Osteocyte (in vitro differentiated cells): ENCODE measurements around the gene CYP4F12. TPM values are rescaled to one million over a fixed set of nuclear protein-coding genes. Genes with fewer than 3 reads are reported as not detected.

Experiments used
- DNase-seq: peaks from one replicate; pipeline ENCODE4 v3.0.0; 2021; ENCODE audit warnings: mixed read lengths; ENCODE audit not compliant: unreplicated experiment; ENCODE audit errors: extremely low spot score
- H3K27ac Mint-ChIP-seq: one replicate; pipeline ENCODE4 v1.8.0; 2021; ENCODE audit warnings: mild to moderate bottlenecking, mixed read lengths; ENCODE audit not compliant: unreplicated experiment
- H3K27me3 Mint-ChIP-seq: one replicate; pipeline ENCODE4 v1.8.0; 2021; ENCODE audit warnings: mixed read lengths; ENCODE audit not compliant: unreplicated experiment
- H3K36me3 Mint-ChIP-seq: one replicate; pipeline ENCODE4 v1.8.0; 2021; ENCODE audit warnings: mixed read lengths; ENCODE audit not compliant: unreplicated experiment
- H3K4me1 Mint-ChIP-seq: one replicate; pipeline ENCODE4 v1.8.0; 2021; ENCODE audit warnings: mixed read lengths; ENCODE audit not compliant: unreplicated experiment
- H3K4me3 Mint-ChIP-seq: one replicate; pipeline ENCODE4 v1.8.0; 2021; ENCODE audit warnings: mild to moderate bottlenecking, moderate library complexity, mixed read lengths; ENCODE audit not compliant: unreplicated experiment
- H3K9me3 Mint-ChIP-seq: one replicate; pipeline ENCODE4 v1.8.0; 2021; ENCODE audit warnings: mixed read lengths; ENCODE audit not compliant: unreplicated experiment
- CTCF ChIP-seq: fragments of 200-600 bp; sonication (generic); IDR thresholded peaks from 2 replicates; pipeline ENCODE4 v1.5.0; 2021; ENCODE audit warnings: antibody characterized with exemption, mild to moderate bottlenecking, moderate library complexity
- total RNA-seq: library from RNA; stranded (reverse); gene quantifications from 2 replicates; pipeline ENCODE4 v1.2.1, GENCODE V29; 2021

CYP4F12 gene
- total RNA-seq, 1 donor from 2014 or later: not detected

DNA sequence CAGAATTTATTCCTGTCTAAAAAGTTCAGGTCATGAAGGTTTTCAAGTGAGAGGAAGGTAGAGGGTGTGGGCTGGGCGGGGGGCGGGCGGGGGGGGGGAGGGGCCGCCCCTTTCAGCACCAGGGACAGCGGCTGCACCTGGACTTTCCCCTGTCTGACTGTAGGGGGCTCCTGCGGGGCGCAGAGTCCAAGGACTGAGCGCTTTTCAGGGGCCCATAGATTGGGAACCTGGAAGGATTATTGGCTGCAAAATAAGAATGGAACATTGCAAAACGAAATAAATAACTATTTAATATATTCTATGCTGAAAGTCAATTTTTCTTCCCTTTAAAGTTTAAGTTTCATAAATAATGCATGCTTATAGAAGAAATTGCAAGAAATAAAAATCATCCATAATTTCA, 41.1 kb upstream of the CYP4F12 start:
- Mint-ChIP-seq H3K9me3 (peaks cover 8% of the 10 kb centered on the region), H3K27me3 (no peaks in the 10 kb centered on the region), H3K36me3 (no peaks in the 10 kb centered on the region), H3K4me1 (no peaks in the 10 kb centered on the region), H3K27ac (no peak overlapping the region), H3K4me3 (no peak overlapping the region)
- peak; percentile 31 for TF ChIP-seq CTCF
- DNase-seq: peak; percentile 34

- peak; percentile 30 for DNase-seq
- H3K27me3 Mint-ChIP-seq: no peaks in the 10 kb centered on the region
- TF ChIP-seq CTCF: no peak
- H3K9me3 Mint-ChIP-seq: peaks cover 8% of the 10 kb centered on the region
- no peaks in the 10 kb centered on the region for H3K4me1 Mint-ChIP-seq
- no peaks in the 10 kb centered on the region for H3K36me3 Mint-ChIP-seq
- no peak overlapping the region for H3K4me3 Mint-ChIP-seq
- H3K27ac Mint-ChIP-seq: no peak overlapping the region
Observed at GRCh38 chr19:15633082-15633835, 39.6 kb upstream of the CYP4F12 start.

GRCh38 chr19:15634105-15634504, 38.8 kb upstream of the CYP4F12 start:
- no peak overlapping the region for H3K4me3 Mint-ChIP-seq
- no peaks in the 10 kb centered on the region for H3K36me3 Mint-ChIP-seq
- DNase-seq: peak; percentile 19
- no peaks in the 10 kb centered on the region for H3K27me3 Mint-ChIP-seq
- no peak for TF ChIP-seq CTCF
- no peaks in the 10 kb centered on the region for H3K4me1 Mint-ChIP-seq
- no peak overlapping the region for H3K27ac Mint-ChIP-seq
- peaks cover 8% of the 10 kb centered on the region for H3K9me3 Mint-ChIP-seq

DNA sequence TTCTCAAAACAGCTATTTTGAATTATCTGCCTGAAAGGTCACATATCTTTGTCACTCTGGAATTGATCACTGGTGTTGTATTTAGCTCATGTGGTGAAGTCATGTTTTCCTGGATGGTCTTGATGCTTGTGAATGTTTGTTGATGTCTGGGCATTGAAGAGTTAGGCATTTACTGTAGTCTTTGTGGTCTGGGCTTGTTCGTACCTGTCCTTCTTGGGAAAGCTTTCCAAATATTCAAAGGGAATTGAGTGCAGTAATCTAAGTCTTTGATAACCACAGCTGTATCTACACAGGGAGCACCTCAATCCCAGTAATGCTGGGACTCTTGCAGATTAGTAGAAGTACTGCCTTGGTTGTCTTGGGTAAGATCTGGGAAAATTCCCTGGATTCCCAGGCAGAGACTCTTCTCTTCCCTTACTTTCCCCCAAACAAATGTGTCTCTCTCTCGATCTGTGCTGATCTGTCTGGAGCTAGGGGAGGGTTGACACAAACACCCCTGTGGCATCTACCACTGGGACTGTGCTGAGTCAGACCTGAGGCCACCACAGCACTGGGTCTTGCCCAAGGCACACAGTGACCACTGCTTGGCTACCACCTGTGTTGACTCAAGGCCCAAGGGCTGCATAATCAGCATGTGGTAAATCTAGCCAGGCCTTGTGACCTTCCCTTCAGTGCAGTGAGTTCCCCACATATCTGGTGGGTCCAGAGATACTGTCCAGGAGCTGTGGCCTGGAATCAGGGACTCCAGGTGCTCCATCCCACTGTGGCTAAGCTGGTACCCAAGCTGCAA, 37.7 kb upstream of the CYP4F12 start:
- DNase-seq: peak; percentile 63
- Mint-ChIP-seq H3K36me3 (no peaks in the 10 kb centered on the region), H3K4me1 (no peaks in the 10 kb centered on the region), H3K27me3 (no peaks in the 10 kb centered on the region), H3K27ac (no peak overlapping the region), H3K4me3 (no peak overlapping the region), H3K9me3 (peaks cover 11% of the 10 kb centered on the region)
- TF ChIP-seq CTCF: no peak

DNA sequence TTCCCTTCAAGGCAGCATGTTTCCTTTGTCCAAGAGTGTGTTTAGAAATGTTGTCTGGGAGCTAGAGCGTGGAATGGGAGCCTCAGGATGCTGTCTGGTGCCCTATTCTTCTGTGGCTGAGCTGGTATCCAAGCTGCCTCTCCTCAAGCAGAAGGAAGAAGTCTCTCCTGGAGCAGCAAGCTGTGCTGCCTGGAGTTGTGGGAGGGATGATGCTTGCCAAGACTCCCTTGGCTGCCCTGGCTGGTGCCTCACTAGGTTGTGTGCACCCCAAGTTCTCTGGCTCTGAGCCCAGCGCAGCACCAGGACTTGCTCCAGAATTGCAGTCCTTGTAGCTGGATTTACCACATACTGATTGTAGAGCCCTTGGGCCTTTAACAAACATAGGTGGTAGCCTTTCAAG, 36.9 kb upstream of the CYP4F12 start:
- no peak for TF ChIP-seq CTCF
- Mint-ChIP-seq H3K9me3 (peaks cover 11% of the 10 kb centered on the region), H3K36me3 (no peaks in the 10 kb centered on the region), H3K27me3 (no peaks in the 10 kb centered on the region), H3K27ac (no peak overlapping the region), H3K4me3 (no peak overlapping the region), H3K4me1 (no peaks in the 10 kb centered on the region)
- DNase-seq: no peak
